BLaER1 treated with 17β-estradiol and CSF1 and Interleukin-3, amounts not matched to agents 10 nM and 100 nM (cell line): ENCODE measurements around the gene CCDC12.

Experiments used
- H3K27ac ChIP-seq, 11 experiments: shearing (Covaris generic); formaldehyde crosslinking; 2 replicates each; pipeline ENCODE4 v1.8.1; 2022
- H3K27me3 ChIP-seq, 11 experiments: shearing (Covaris generic); formaldehyde crosslinking; 2 replicates each; pipeline ENCODE4 v1.8.1; 2022
- H3K36me3 ChIP-seq, 11 experiments: shearing (Covaris generic); formaldehyde crosslinking; 2 replicates each; pipeline ENCODE4 v1.8.1; 2022
- H3K4me1 ChIP-seq, 10 experiments: shearing (Covaris generic); formaldehyde crosslinking; 2 replicates each; pipeline ENCODE4 v1.8.1; 2022
- H3K4me2 ChIP-seq, 11 experiments: shearing (Covaris generic); formaldehyde crosslinking; 2 replicates each; pipeline ENCODE4 v1.8.1; 2022
- H3K4me3 ChIP-seq, 10 experiments: shearing (Covaris generic); formaldehyde crosslinking; 2 replicates each; pipeline ENCODE4 v1.8.1; 2022
- H3K9ac ChIP-seq, 11 experiments: shearing (Covaris generic); formaldehyde crosslinking; 2 replicates each; pipeline ENCODE4 v1.8.1; 2022
- H3K9me3 ChIP-seq, 11 experiments: shearing (Covaris generic); formaldehyde crosslinking; replicated peaks in 1 of 11; 2 replicates each; pipeline ENCODE4 v1.8.1; 2022
- H4K20me1 ChIP-seq, 11 experiments: shearing (Covaris generic); formaldehyde crosslinking; 2 replicates each; pipeline ENCODE4 v1.8.1; 2022
- Cebpa-rat ChIP-seq, 11 experiments: shearing (Covaris generic); IDR thresholded peaks; 2 replicates each; pipeline ENCODE4 v1.8.1; 2022

Gene CCDC12

DNA sequence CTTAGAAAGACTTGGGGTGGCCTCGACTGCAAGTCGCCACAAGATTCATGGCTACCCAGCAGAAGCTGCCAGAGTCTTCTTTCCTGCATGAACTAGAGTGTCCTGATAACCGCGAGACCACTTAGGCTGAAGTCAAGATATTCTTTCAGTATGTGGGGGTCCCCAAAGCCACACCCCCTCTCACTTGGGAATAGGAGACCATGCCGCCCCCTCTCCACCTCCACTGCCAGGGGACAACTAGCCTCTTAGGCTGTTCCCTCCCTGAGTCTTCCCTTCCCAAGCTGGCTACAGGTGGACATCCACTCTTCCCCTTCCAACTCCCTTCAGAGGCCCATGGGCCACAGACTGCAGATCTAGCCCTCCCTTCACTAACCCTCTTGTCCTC, 1.3 kb upstream of the CCDC12 start:
- Histone ChIP-seq H3K4me1 (peaks cover 75 to 87% (median 84%) of the 10 kb centered on the region in 10 experiments), H3K9me3 (no peaks in the 10 kb centered on the region), H3K4me2 (peak overlapping the region; percentile 80 to 98 (median 95)), H3K27me3 (no peaks in the 10 kb centered on the region), H3K27ac (peak overlapping the region in 8 of 11 experiments; percentile 2 to 93 (median 85); a peak in 11 of 22 replicates), H3K4me3 (peak overlapping the region in 2 of 10 experiments; percentile 52 to 74; a peak in 1 of 20 replicates), H4K20me1 (peaks cover 25 to 42% (median 33%) of the 10 kb centered on the region in 11 experiments; a peak in 21 of 22 replicates), H3K9ac (peak overlapping the region in 5 of 11 experiments; percentile 22 to 88 (median 27); a peak in 7 of 22 replicates), H3K36me3 (peaks cover 0 to 18% (median 7%) of the 10 kb centered on the region in 11 experiments; a peak in 10 of 22 replicates)
- TF ChIP-seq Cebpa-rat (IDR thresholded peaks at IDR 0.05), result no peak

DNA sequence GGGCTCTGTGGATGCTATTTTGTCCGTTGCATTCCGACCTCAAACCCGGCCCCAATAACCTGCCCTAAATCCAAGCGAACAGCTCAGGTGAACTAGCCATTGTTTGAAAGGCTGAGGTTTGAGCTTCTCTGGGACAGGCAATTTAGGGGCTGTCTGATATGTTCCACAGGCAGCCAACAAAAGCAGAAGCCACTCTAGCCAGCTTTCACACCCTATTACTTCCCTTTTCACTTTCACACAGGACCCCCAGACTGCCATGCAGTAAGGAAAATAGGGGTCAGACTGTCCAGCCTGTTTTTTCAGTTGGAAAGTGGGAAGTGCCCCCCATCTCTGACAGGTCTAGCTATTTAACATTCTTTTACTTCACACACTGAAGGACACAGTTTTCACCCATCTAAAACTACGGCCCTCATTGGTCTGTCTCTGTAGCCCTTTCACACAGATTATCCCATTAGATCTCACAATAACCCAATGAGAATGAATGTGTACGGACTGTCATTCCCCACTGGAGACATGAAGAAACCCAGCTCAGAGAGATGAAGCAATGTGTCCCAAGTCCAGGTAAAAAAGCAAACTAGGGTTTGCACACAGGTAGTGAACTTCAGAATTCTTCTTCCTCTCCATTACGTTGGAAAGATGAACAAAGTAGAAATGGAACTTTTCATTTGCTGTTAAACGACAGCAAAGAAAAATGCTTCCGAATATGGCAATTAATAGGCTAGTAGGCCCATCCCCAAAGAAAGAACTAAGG, 1.9 kb downstream of the CCDC12 start:
- Histone ChIP-seq H3K36me3 (peaks cover 12 to 39% (median 27%) of the 10 kb centered on the region in 11 experiments), H3K4me1 (peaks cover 80 to 88% (median 84%) of the 10 kb centered on the region in 10 experiments), H4K20me1 (peaks cover 57 to 67% (median 65%) of the 10 kb centered on the region in 11 experiments), H3K9ac (peak overlapping the region in 10 of 11 experiments; percentile 1 to 98 (median 94); a peak in 13 of 22 replicates), H3K27me3 (no peaks in the 10 kb centered on the region), H3K27ac (peak overlapping the region in 7 of 11 experiments; percentile 1 to 32 (median 26); a peak in 10 of 22 replicates), H3K4me2 (peak overlapping the region; percentile 83 to 99 (median 93)), H3K9me3 (no peaks in the 10 kb centered on the region), H3K4me3 (peak overlapping the region; percentile 75 to 91 (median 82); a peak in 15 of 20 replicates)
- no peak for TF ChIP-seq Cebpa-rat (IDR thresholded peaks at IDR 0.05)

DNA sequence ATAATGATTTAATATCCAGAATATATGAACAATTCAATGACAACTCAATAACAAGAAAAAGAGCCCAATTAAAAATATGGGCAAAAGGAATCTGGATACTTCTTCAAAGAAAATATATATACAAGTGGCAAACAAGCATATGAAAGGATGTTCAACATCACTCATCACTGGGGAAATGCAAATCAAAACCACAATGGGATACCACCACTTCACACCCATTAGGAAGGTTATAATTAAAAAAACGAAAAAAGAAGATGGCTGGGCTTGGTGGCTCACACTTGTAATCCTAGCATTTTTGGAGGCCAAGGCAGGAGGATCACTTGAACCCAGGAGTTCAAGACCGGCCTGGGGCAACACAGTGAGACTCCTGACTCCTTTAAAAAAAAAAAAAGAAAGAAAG, 4.1 kb downstream of the CCDC12 start:
- Histone ChIP-seq H4K20me1 (peaks cover 79 to 89% (median 87%) of the 10 kb centered on the region in 11 experiments), H3K4me2 (peak overlapping the region; percentile 69 to 99 (median 89); a peak in 21 of 22 replicates), H3K27me3 (no peaks in the 10 kb centered on the region), H3K4me1 (peaks cover 75 to 90% (median 81%) of the 10 kb centered on the region in 10 experiments), H3K9me3 (no peaks in the 10 kb centered on the region), H3K9ac (0 out of 22 replicates have a peak overlapping the region, but pooled peaks of 1 of the 11 experiments have one; percentile 11), H3K36me3 (peaks cover 29 to 61% (median 46%) of the 10 kb centered on the region in 11 experiments), H3K4me3 (no peak overlapping the region), H3K27ac (no peak overlapping the region; a peak in 1 of 22 replicates)
- no peak for TF ChIP-seq Cebpa-rat (IDR thresholded peaks at IDR 0.05)

DNA sequence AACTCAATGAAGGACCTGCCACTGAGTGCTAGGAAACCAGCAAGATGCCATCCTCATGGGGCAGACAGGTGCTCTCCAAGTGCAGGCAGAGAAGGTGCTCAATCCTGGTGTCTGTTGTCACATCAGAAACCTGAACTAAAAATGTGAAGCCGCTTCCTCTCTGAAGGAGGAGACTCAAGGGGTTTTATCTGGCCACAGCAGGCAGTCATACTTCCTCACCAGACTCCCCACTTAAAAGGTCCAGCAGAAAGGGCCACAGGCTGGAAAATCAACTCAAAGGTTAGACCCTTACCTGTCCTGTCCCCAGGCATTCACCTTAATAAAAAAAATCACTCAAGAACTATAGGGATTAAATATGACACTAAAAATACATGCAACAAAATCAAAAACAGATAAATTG, 4.8 kb downstream of the CCDC12 start:
- H4K20me1 ChIP-seq, result peaks cover 85 to 95% (median 94%) of the 10 kb centered on the region in 11 experiments
- peaks cover 0 to 4% (median 0%) of the 10 kb centered on the region in 11 experiments; a peak in 3 of 22 replicates for H3K9me3 ChIP-seq
- no peak overlapping the region; a peak in 1 of 20 replicates for H3K4me3 ChIP-seq
- TF ChIP-seq Cebpa-rat (IDR thresholded peaks at IDR 0.05), result no peak
- peak overlapping the region; percentile 69 to 99 (median 89) for H3K4me2 ChIP-seq
- peaks cover 70 to 90% (median 80%) of the 10 kb centered on the region in 10 experiments for H3K4me1 ChIP-seq
- H3K27ac ChIP-seq, result no peak overlapping the region; a peak in 1 of 22 replicates
- peaks cover 29 to 68% (median 52%) of the 10 kb centered on the region in 11 experiments for H3K36me3 ChIP-seq
- no peaks in the 10 kb centered on the region for H3K27me3 ChIP-seq
- H3K9ac ChIP-seq, result peak overlapping the region in 7 of 11 experiments; percentile 11 to 48 (median 34); a peak in 6 of 22 replicates

DNA sequence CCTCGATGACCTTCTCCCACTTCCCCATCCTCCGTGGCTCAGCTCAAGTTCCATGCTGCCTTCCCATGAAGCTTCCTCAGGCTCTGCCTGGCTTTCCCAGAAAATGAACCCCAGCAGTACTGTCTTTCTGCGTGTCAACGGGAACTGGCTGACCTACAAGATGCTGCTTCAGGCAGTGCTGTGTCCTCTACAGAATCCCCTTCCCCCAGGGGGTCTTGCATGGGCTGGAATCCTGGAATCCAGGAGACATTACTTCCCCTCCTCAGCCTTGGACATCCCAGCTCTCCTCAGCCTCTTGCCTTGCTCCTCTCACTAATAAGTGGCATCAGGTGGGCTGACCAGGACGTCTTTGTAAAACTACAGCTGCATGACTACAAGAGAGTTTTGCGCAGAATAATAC, 5.4 kb downstream of the CCDC12 start:
- Histone ChIP-seq H3K9ac (peak overlapping the region in 5 of 11 experiments; percentile 2 to 48 (median 11); a peak in 4 of 22 replicates), H4K20me1 (peaks cover 91 to 100% (median 100%) of the 10 kb centered on the region in 11 experiments), H3K4me3 (no peak overlapping the region), H3K27me3 (no peaks in the 10 kb centered on the region), H3K9me3 (peaks cover 0 to 10% (median under 1%) of the 10 kb centered on the region in 11 experiments; a peak in 9 of 22 replicates), H3K36me3 (peaks cover 29 to 74% (median 58%) of the 10 kb centered on the region in 11 experiments), H3K27ac (no peak overlapping the region), H3K4me2 (peak overlapping the region; percentile 69 to 99 (median 89)), H3K4me1 (peaks cover 70 to 96% (median 85%) of the 10 kb centered on the region in 10 experiments)
- TF ChIP-seq Cebpa-rat (IDR thresholded peaks at IDR 0.05), result no peak

DNA sequence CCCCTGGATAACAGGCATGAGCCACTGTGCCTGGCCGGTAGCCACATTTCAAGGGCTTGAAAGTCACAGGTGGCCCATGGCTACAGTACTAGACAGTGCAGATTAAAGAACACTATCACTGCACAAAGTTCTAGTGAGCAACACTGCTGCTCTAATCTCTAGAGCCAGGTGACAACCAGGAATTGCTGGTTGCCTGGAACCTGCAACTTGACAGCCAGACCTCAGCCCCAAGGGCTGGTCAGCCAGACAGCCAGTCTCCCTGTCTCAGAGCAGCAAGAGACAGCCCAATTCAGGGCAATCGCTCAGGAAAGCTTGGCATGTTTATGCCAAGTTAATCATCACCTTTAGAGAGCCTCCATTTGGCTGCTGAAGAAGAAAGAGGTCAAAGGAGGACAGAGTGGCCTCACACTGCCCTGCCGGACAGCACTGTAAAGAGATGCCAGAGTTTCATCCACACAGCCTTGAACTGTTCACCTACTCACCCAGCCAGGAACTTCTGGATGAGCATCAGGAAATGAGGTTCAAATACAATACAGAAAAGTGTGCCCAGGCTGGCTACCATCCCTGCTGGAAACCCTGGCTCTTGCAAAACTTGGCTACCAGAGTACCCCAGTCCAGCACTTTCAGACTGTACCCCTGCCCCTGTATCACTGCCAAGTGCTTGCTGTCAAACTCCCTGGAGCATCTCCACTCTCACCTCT, 6.0 kb downstream of the CCDC12 start:
- no peak for TF ChIP-seq Cebpa-rat (IDR thresholded peaks at IDR 0.05)
- Histone ChIP-seq H3K9ac (peak overlapping the region in 2 of 11 experiments; percentile 2; a peak in 1 of 22 replicates), H3K27me3 (no peaks in the 10 kb centered on the region), H3K4me3 (no peak overlapping the region), H3K9me3 (peaks cover 0 to 16% (median 7%) of the 10 kb centered on the region in 11 experiments; a peak in 16 of 22 replicates), H4K20me1 (peaks cover 97 to 100% (median 100%) of the 10 kb centered on the region in 11 experiments), H3K4me1 (peaks cover 76 to 99% (median 85%) of the 10 kb centered on the region in 10 experiments), H3K36me3 (peaks cover 32 to 80% (median 65%) of the 10 kb centered on the region in 11 experiments), H3K4me2 (peak overlapping the region; percentile 69 to 99 (median 89)), H3K27ac (no peak overlapping the region)

DNA sequence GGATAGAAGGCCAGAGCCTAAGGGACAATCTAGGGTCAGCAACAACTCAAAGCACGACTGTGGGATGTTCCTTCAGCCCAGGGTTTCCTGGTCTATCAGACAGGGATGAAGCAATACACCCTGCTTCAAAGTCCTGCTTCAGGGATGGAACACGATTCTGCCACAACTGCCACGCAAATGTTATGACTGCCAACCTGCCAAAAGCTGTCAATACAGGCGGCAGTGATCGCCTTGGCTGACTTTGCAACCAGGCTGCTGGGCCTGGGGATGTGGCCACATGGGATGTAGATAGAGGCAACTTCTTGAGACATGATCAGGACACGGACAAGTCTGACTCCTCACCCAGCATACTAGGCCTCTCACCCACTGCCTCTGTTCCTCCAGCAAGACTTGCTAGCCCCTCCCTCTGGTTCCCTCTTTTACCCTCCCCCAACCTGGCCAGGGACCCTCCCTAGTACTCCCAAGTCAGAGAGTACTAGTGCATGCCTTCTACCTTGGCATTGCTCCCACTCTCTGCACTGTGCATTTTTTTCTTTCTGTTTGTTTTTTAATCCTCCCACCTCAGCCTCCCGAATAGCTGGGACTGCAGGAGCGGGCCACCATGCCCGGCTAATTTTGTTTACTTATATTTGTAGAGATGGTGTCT, 7.6 kb downstream of the CCDC12 start:
- H3K27me3 ChIP-seq, result no peaks in the 10 kb centered on the region
- no peak overlapping the region for H3K9ac ChIP-seq
- H3K4me3 ChIP-seq, result no peak overlapping the region
- no peak for TF ChIP-seq Cebpa-rat (IDR thresholded peaks at IDR 0.05)
- H3K4me1 ChIP-seq, result peaks cover 64 to 91% (median 74%) of the 10 kb centered on the region in 10 experiments
- peaks cover 0 to 28% (median 15%) of the 10 kb centered on the region in 11 experiments; a peak in 16 of 22 replicates for H3K9me3 ChIP-seq
- H3K4me2 ChIP-seq, result peak overlapping the region in 10 of 11 experiments; percentile 0 to 35 (median 13); a peak in 11 of 22 replicates
- H3K27ac ChIP-seq, result no peak overlapping the region
- peaks cover 91 to 94% (median 92%) of the 10 kb centered on the region in 11 experiments for H4K20me1 ChIP-seq
- peaks cover 34 to 78% (median 72%) of the 10 kb centered on the region in 11 experiments for H3K36me3 ChIP-seq

DNA sequence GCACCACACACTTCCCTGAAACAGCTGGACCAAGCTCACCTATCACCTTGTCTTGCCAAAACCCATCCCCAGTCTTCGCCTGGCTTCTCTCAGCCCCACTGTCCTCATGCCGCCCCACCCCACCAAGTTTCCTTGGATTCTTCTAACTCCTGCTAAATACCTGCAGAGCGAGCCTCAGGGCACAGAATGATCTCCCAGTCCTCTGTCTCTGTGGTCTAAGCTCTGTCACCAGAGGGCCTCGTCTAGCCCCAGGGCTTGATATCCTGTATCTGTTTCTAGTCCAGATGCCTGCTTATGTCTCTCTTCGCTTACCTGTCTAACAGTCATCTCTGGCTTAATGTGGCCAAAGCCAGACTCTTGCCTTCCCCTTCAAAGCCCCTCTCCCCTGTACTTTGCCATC, 9.7 kb downstream of the CCDC12 start:
- Histone ChIP-seq H3K4me2 (peak overlapping the region in 2 of 11 experiments; percentile 12 to 33; a peak in 2 of 22 replicates), H3K27me3 (no peaks in the 10 kb centered on the region), H3K9ac (no peak overlapping the region), H4K20me1 (peaks cover 81 to 89% (median 85%) of the 10 kb centered on the region in 11 experiments), H3K27ac (0 out of 22 replicates have a peak overlapping the region, but pooled peaks of 1 of the 11 experiments have one; percentile 2), H3K9me3 (peaks cover 9 to 39% (median 26%) of the 10 kb centered on the region in 11 experiments), H3K4me1 (peaks cover 44 to 71% (median 53%) of the 10 kb centered on the region in 10 experiments), H3K36me3 (peaks cover 43 to 87% (median 77%) of the 10 kb centered on the region in 11 experiments), H3K4me3 (no peak overlapping the region)
- TF ChIP-seq Cebpa-rat (IDR thresholded peaks at IDR 0.05), result no peak
